Activated T-helper 2 cell treated with anti-CD3 and anti-CD28 coated beads, Interferon-gamma antibody, Interleukin-2, Interleukin-4, amounts not matched to agents 10 μg/mL and 5 μg/mL and 100 μg/mL, durations not matched to agents 14 hours and 24 hours and 36 hours (primary cell): Measurements from ENCODE around the gene MUC5B. TPM values are rescaled to one million over a fixed set of nuclear protein-coding genes. Genes with fewer than 3 reads are reported as not detected.

ENCODE experiments used
- DNase-seq: peaks from one replicate; pipeline ENCODE4 v3.0.0; 2021; ENCODE audit warnings: low spot score
- H3K27ac Mint-ChIP-seq: one replicate; pipeline ENCODE4 v1.8.0; 2021; ENCODE audit warnings: mixed read lengths
- H3K27me3 Mint-ChIP-seq: one replicate; pipeline ENCODE4 v1.8.0; 2021; ENCODE audit warnings: low read depth, mixed read lengths
- H3K36me3 Mint-ChIP-seq: one replicate; pipeline ENCODE4 v1.8.0; 2021; ENCODE audit warnings: low read depth, mixed read lengths
- H3K4me1 Mint-ChIP-seq: one replicate; pipeline ENCODE4 v1.8.0; 2021; ENCODE audit warnings: low read depth, mixed read lengths
- H3K4me3 Mint-ChIP-seq: one replicate; pipeline ENCODE4 v1.8.0; 2021; ENCODE audit warnings: low read depth, mild to moderate bottlenecking, moderate library complexity, mixed read lengths
- H3K9me3 Mint-ChIP-seq: one replicate; pipeline ENCODE4 v1.8.0; 2021; ENCODE audit warnings: mixed read lengths
- intact Hi-C: fragments of 100-400 bp; cut with micrococcal nuclease; formaldehyde crosslinking; loops from one replicate; pipeline ENCODE4 v1.15.1; 2023
- total RNA-seq: library from RNA; stranded (reverse); gene quantifications from 2 replicates; pipeline ENCODE4 v1.2.3, GENCODE V29; 2022

The MUC5B gene
- total RNA-seq, 1 donor from 2014 or later = not detected

GRCh38 chr11:1231396-1232020 is 8.6 kb downstream of the MUC5B start:
- DNase-seq = no peak

GRCh38 chr11:1232021-1232882 is 9.4 kb downstream of the MUC5B start:
- intact Hi-C loops = no loop called here
- no peaks in the 10 kb centered on the region for H3K4me1 Mint-ChIP-seq
- DNase-seq = no peak
- no peaks in the 10 kb centered on the region for H3K27me3 Mint-ChIP-seq
- H3K4me3 Mint-ChIP-seq = no peak overlapping the region
- H3K9me3 Mint-ChIP-seq = no peaks in the 10 kb centered on the region
- H3K36me3 Mint-ChIP-seq = no peaks in the 10 kb centered on the region
- H3K27ac Mint-ChIP-seq = no peak overlapping the region

More at GRCh38 chr11:1231396-1232020, 8.6 kb downstream of the MUC5B start:
- H3K36me3 Mint-ChIP-seq = no peaks in the 10 kb centered on the region
- H3K9me3 Mint-ChIP-seq = no peaks in the 10 kb centered on the region
- H3K27ac Mint-ChIP-seq = no peak overlapping the region
- no peaks in the 10 kb centered on the region for H3K27me3 Mint-ChIP-seq
- H3K4me3 Mint-ChIP-seq = no peak overlapping the region
- no peaks in the 10 kb centered on the region for H3K4me1 Mint-ChIP-seq
- intact Hi-C loops = no loop called here

- intact Hi-C loops = no loop called here
- Mint-ChIP-seq H3K27me3 (no peaks in the 10 kb centered on the region), H3K36me3 (no peaks in the 10 kb centered on the region), H3K4me3 (no peak overlapping the region), H3K27ac (no peak overlapping the region), H3K9me3 (no peaks in the 10 kb centered on the region), H3K4me1 (no peaks in the 10 kb centered on the region)
- no peak for DNase-seq
Measured at GRCh38 chr11:1232883-1233321, 10.0 kb downstream of the MUC5B start.

- no peak overlapping the region for H3K27ac Mint-ChIP-seq
- H3K36me3 Mint-ChIP-seq = no peaks in the 10 kb centered on the region
- no peak for DNase-seq
- no peaks in the 10 kb centered on the region for H3K9me3 Mint-ChIP-seq
- no peaks in the 10 kb centered on the region for H3K27me3 Mint-ChIP-seq
- no peak overlapping the region for H3K4me3 Mint-ChIP-seq
- intact Hi-C loops = no loop called here
- H3K4me1 Mint-ChIP-seq = no peaks in the 10 kb centered on the region
Measured at GRCh38 chr11:1233351-1234053, 10.6 kb downstream of the MUC5B start.

GRCh38 chr11:1234054-1234720 is 11.3 kb downstream of the MUC5B start:
- Mint-ChIP-seq H3K27ac (no peak overlapping the region), H3K36me3 (no peaks in the 10 kb centered on the region), H3K27me3 (no peaks in the 10 kb centered on the region), H3K9me3 (no peaks in the 10 kb centered on the region), H3K4me3 (no peak overlapping the region), H3K4me1 (no peaks in the 10 kb centered on the region)
- intact Hi-C loops = no loop called here
- no peak for DNase-seq

- Mint-ChIP-seq H3K27me3 (no peaks in the 10 kb centered on the region), H3K9me3 (no peaks in the 10 kb centered on the region), H3K4me1 (no peaks in the 10 kb centered on the region), H3K4me3 (no peak overlapping the region), H3K27ac (no peak overlapping the region), H3K36me3 (no peaks in the 10 kb centered on the region)
- DNase-seq = no peak
- intact Hi-C loops = no loop called here
Measured at GRCh38 chr11:1234771-1235305, 12.0 kb downstream of the MUC5B start.

GRCh38 chr11:1235306-1235900 is 12.5 kb downstream of the MUC5B start:
- H3K27ac Mint-ChIP-seq = no peak overlapping the region
- H3K9me3 Mint-ChIP-seq = no peaks in the 10 kb centered on the region
- no peak for DNase-seq
- H3K27me3 Mint-ChIP-seq = no peaks in the 10 kb centered on the region
- H3K4me3 Mint-ChIP-seq = no peak overlapping the region
- intact Hi-C loops = no loop called here
- no peaks in the 10 kb centered on the region for H3K36me3 Mint-ChIP-seq
- no peaks in the 10 kb centered on the region for H3K4me1 Mint-ChIP-seq

GRCh38 chr11:1235901-1236315 is 13.0 kb downstream of the MUC5B start:
- Mint-ChIP-seq H3K4me1 (no peaks in the 10 kb centered on the region), H3K4me3 (no peak overlapping the region), H3K27me3 (no peaks in the 10 kb centered on the region), H3K36me3 (no peaks in the 10 kb centered on the region), H3K27ac (no peak overlapping the region), H3K9me3 (no peaks in the 10 kb centered on the region)
- intact Hi-C loops = no loop called here
- no peak for DNase-seq

- intact Hi-C loops = no loop called here
- Mint-ChIP-seq H3K4me3 (no peak overlapping the region), H3K4me1 (no peaks in the 10 kb centered on the region), H3K9me3 (no peaks in the 10 kb centered on the region), H3K27me3 (no peaks in the 10 kb centered on the region), H3K36me3 (no peaks in the 10 kb centered on the region), H3K27ac (no peak overlapping the region)
- no peak for DNase-seq
Measured at GRCh38 chr11:1236316-1237127, 13.7 kb downstream of the MUC5B start.

GRCh38 chr11:1237128-1237580 is 14.3 kb downstream of the MUC5B start:
- no peaks in the 10 kb centered on the region for H3K36me3 Mint-ChIP-seq
- no peaks in the 10 kb centered on the region for H3K27me3 Mint-ChIP-seq
- no peaks in the 10 kb centered on the region for H3K4me1 Mint-ChIP-seq
- H3K27ac Mint-ChIP-seq = no peak overlapping the region
- H3K9me3 Mint-ChIP-seq = no peaks in the 10 kb centered on the region
- no peak for DNase-seq
- no peak overlapping the region for H3K4me3 Mint-ChIP-seq
- intact Hi-C loops = no loop called here

GRCh38 chr11:1237851-1238250 is 15.0 kb downstream of the MUC5B start:
- intact Hi-C loops = no loop called here
- Mint-ChIP-seq H3K4me1 (no peaks in the 10 kb centered on the region), H3K4me3 (no peak overlapping the region), H3K36me3 (no peaks in the 10 kb centered on the region), H3K27ac (no peak overlapping the region), H3K9me3 (peaks cover 6% of the 10 kb centered on the region), H3K27me3 (no peaks in the 10 kb centered on the region)
- DNase-seq = no peak
